Prostate gland (tissue), 2 donors: ENCODE results near the gene PTGIR.

Source experiments
- CTCF ChIP-seq, 4 experiments: fragments of 200-600 bp in 2 of 4; fragments of 450-650 bp in 2 of 4; sonication (generic) in 2 of 4; IDR thresholded peaks; 1 replicate in 3 of 4; 2 replicates in 1 of 4; pipeline ENCODE4 v1.5.1; 2016 to 2019; ENCODE audit warnings: antibody characterized with exemption in 4 of 4, mild to moderate bottlenecking in 2 of 4, moderate library complexity in 2 of 4
- POLR2A ChIP-seq: fragments of 450-650 bp; IDR thresholded peaks from one replicate; pipeline ENCODE4 v1.6.1; 2016; ENCODE audit warnings: antibody characterized with exemption, mild to moderate bottlenecking

GRCh38 chr19:46621191-46622117, 3.4 kb downstream of the PTGIR start:
- TF ChIP-seq CTCF (IDR thresholded peaks at IDR 0.05) (no peak), POLR2A (no peak)
